ENCODE measurements around the gene CCDC93.

CCDC93 gene

DNA sequence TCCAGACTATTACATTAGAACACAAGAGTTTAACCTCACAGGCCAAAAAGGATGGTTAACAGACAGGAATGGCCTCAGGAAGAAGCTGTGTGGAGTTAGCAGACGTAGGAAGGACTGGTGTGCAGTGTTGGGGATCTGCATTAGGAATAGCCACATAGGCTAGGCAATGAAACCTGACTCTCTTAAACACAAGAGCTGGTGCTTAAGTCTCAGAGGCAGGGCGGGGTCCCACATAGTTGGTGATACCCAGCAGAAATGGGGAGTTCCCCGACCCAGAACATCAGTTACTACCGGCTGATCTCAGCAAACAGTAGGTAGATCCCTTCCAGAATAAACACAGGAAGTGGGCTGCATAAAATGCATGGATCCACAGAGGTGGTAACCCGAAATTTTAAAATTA is 64.1 kb downstream of the CCDC93 start:
- Histone ChIP-seq H3K4me2 (ENCODE audit: low read length) (no peak overlapping the region), H3K27me3 (ENCODE audit: control insufficient read depth, insufficient read depth, low read length) (no peaks in the 10 kb centered on the region), H3K9ac (no peak overlapping the region), H3K9me3 (ENCODE audit: control insufficient read depth, low read length) (no peaks in the 10 kb centered on the region), H3K4me1 (no peaks in the 10 kb centered on the region), H3K4me3 (ENCODE audit: low read depth, low read length) (no peak overlapping the region), H3K36me3 (ENCODE audit: control insufficient read depth, insufficient read depth, low read length) (no peaks in the 10 kb centered on the region), H2AFZ (no peak overlapping the region), H3K79me2 (no peaks in the 10 kb centered on the region), H3K27ac (no peak overlapping the region)
- TF ChIP-seq, protein P1, sequence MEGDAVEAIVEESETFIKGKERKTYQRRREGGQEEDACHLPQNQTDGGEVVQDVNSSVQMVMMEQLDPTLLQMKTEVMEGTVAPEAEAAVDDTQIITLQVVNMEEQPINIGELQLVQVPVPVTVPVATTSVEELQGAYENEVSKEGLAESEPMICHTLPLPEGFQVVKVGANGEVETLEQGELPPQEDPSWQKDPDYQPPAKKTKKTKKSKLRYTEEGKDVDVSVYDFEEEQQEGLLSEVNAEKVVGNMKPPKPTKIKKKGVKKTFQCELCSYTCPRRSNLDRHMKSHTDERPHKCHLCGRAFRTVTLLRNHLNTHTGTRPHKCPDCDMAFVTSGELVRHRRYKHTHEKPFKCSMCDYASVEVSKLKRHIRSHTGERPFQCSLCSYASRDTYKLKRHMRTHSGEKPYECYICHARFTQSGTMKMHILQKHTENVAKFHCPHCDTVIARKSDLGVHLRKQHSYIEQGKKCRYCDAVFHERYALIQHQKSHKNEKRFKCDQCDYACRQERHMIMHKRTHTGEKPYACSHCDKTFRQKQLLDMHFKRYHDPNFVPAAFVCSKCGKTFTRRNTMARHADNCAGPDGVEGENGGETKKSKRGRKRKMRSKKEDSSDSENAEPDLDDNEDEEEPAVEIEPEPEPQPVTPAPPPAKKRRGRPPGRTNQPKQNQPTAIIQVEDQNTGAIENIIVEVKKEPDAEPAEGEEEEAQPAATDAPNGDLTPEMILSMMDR (IDR thresholded peaks at IDR 0.05), result no peak

- no peaks in the 10 kb centered on the region for H3K79me2 ChIP-seq
- no peaks in the 10 kb centered on the region for H3K36me3 ChIP-seq (ENCODE audit: control insufficient read depth, insufficient read depth, low read length)
- H3K4me1 ChIP-seq, result no peaks in the 10 kb centered on the region
- no peaks in the 10 kb centered on the region for H3K27me3 ChIP-seq (ENCODE audit: control insufficient read depth, insufficient read depth, low read length)
- TF ChIP-seq, protein P1 (IDR thresholded peaks at IDR 0.05), result no peak
- H3K4me3 ChIP-seq (ENCODE audit: low read depth, low read length), result no peak overlapping the region
- H3K9me3 ChIP-seq (ENCODE audit: control insufficient read depth, low read length), result no peaks in the 10 kb centered on the region
- no peak overlapping the region for H2AFZ ChIP-seq
- H3K27ac ChIP-seq, result no peak overlapping the region
- H3K9ac ChIP-seq, result no peak overlapping the region
- no peak overlapping the region for H3K4me2 ChIP-seq (ENCODE audit: low read length)
Measured at GRCh38 chr2:117948615-117949014, 65.3 kb downstream of the CCDC93 start.

GRCh38 chr2:117945296-117945695 is 68.6 kb downstream of the CCDC93 start:
- Histone ChIP-seq H3K9me3 (ENCODE audit: control insufficient read depth, low read length) (no peaks in the 10 kb centered on the region), H3K4me3 (ENCODE audit: low read depth, low read length) (no peak overlapping the region), H3K79me2 (no peaks in the 10 kb centered on the region), H3K4me1 (no peaks in the 10 kb centered on the region), H3K9ac (no peak overlapping the region), H3K36me3 (ENCODE audit: control insufficient read depth, insufficient read depth, low read length) (no peaks in the 10 kb centered on the region), H3K4me2 (ENCODE audit: low read length) (no peak overlapping the region), H3K27ac (no peak overlapping the region), H2AFZ (no peak overlapping the region), H3K27me3 (ENCODE audit: control insufficient read depth, insufficient read depth, low read length) (no peaks in the 10 kb centered on the region)
- TF ChIP-seq, protein P1 (IDR thresholded peaks at IDR 0.05), result no peak

DNA sequence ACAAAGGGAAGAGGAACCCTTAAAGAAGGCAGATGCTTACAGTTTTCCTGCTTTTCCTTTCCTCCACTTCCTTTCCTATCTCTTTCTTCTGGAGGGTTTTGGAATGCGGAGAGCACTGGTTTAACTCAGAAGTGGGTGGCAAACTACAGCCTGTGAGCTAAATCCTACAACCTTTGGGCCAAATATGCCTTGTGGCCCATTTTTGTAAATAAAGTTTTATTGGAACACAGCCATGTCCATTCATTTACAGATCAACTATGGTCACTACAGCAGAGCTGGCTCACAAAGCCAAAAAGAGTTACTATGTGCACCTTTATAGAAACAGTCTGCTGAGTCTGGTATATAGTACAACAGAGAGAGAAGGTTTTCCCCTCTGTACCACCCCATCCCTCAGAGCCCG is 69.1 kb downstream of the CCDC93 start:
- Histone ChIP-seq H3K4me3 (ENCODE audit: low read depth, low read length) (no peak overlapping the region), H3K27me3 (ENCODE audit: control insufficient read depth, insufficient read depth, low read length) (no peaks in the 10 kb centered on the region), H3K79me2 (no peaks in the 10 kb centered on the region), H3K4me2 (ENCODE audit: low read length) (no peak overlapping the region), H3K9me3 (ENCODE audit: control insufficient read depth, low read length) (no peaks in the 10 kb centered on the region), H3K4me1 (no peaks in the 10 kb centered on the region), H3K36me3 (ENCODE audit: control insufficient read depth, insufficient read depth, low read length) (no peaks in the 10 kb centered on the region), H3K27ac (no peak overlapping the region), H2AFZ (no peak overlapping the region), H3K9ac (no peak overlapping the region)
- TF ChIP-seq, protein P1 (IDR thresholded peaks at IDR 0.05), result no peak

GRCh38 chr2:117943013-117943672 is 70.7 kb downstream of the CCDC93 start:
- no peaks in the 10 kb centered on the region for H3K4me1 ChIP-seq

More at GRCh38 chr2:117943013-117943672, 70.7 kb downstream of the CCDC93 start:
- no peaks in the 10 kb centered on the region for H3K9me3 ChIP-seq (ENCODE audit: control insufficient read depth, low read length)
- H3K4me2 ChIP-seq (ENCODE audit: low read length), result no peak overlapping the region
- no peaks in the 10 kb centered on the region for H3K79me2 ChIP-seq
- no peak overlapping the region for H3K4me3 ChIP-seq (ENCODE audit: low read depth, low read length)
- no peak overlapping the region for H3K27ac ChIP-seq
- no peaks in the 10 kb centered on the region for H3K36me3 ChIP-seq (ENCODE audit: control insufficient read depth, insufficient read depth, low read length)
- TF ChIP-seq, protein P1 (IDR thresholded peaks at IDR 0.05), result no peak
- no peak overlapping the region for H2AFZ ChIP-seq
- no peaks in the 10 kb centered on the region for H3K27me3 ChIP-seq (ENCODE audit: control insufficient read depth, insufficient read depth, low read length)
- H3K9ac ChIP-seq, result no peak overlapping the region
